Endothelial cell of umbilical vein (primary cell): Measurements from ENCODE around the gene PKNOX2. TPM values are rescaled to one million over a fixed set of nuclear protein-coding genes. Genes with fewer than 3 reads are reported as not detected.

Experiments
- BruUV-seq: library from RNA; stranded (reverse); fragments of 400-500 nt; replicated peaks from 2 replicates; lab custom pipeline; 2021; lab: Mats Ljungman, UMichigan
- CTCF ChIA-PET: fragments of 300-600, 350-600 bp; sonication (Branson Sonifier 250); formaldehyde crosslinking; loops from one replicate; lab custom pipeline; 2021; ENCODE audit warnings: antibody characterized with exemption, inconsistent platforms; lab: Charles Lee
- POLR2A ChIA-PET: fragments of 300-600, 350-600 bp; sonication (Branson Sonifier 250); formaldehyde crosslinking; loops from one replicate; lab custom pipeline; 2021; ENCODE audit warnings: antibody characterized with exemption, inconsistent platforms; lab: Charles Lee
- DNase-seq: peaks from one replicate; pipeline ENCODE4 v3.0.0-alpha.2; 2011; ENCODE audit warnings: low read depth, low spot score
- FAIRE-seq: peaks from 2 replicates; lab custom pipeline; 2011; peaks lifted over from hg19 to GRCh38; lab: Jason Lieb, UNC
- H2AFZ ChIP-seq: 2 replicates; pipeline ENCODE4 v1.6.0; 2012; ENCODE audit warnings: low read depth, low read length, control low read depth, inconsistent platforms
- H3K27ac ChIP-seq: 2 replicates; pipeline ENCODE4 v1.5.1; 2011; ENCODE audit warnings: low read depth, mild to moderate bottlenecking, control low read depth, low read length, moderate library complexity; ENCODE audit not compliant: insufficient read depth
- H3K27me3 ChIP-seq, 2 experiments: 2 replicates each; pipeline versions ENCODE4 v1.6.0 to v1.6.1; 2011; ENCODE audit warnings: low read length in 2 of 2, mixed read lengths in 1 of 2; ENCODE audit not compliant: control insufficient read depth in 2 of 2, insufficient read depth in 2 of 2
- H3K36me3 ChIP-seq, 2 experiments: 2 replicates in 1 of 2; 3 replicates in 1 of 2; pipeline ENCODE4 v1.5.1; 2011; ENCODE audit warnings: low read length in 2 of 2, mild to moderate bottlenecking in 1 of 2, moderate library complexity in 1 of 2; ENCODE audit not compliant: control insufficient read depth in 2 of 2, insufficient read depth in 2 of 2; ENCODE audit errors: extremely low read depth in 1 of 2
- H3K4me1 ChIP-seq: 3 replicates; pipeline ENCODE4 v1.5.1; 2011; ENCODE audit warnings: mild to moderate bottlenecking, low read length; ENCODE audit not compliant: control insufficient read depth, insufficient read depth; ENCODE audit errors: extremely low read depth
- H3K4me2 ChIP-seq: 2 replicates; pipeline ENCODE4 v1.6.1; 2011; ENCODE audit warnings: low read length, control low read depth, mixed read lengths; ENCODE audit not compliant: insufficient read depth
- H3K4me3 ChIP-seq, 3 experiments: fragments of 200-600 bp in 1 of 3; sonication (generic), shearing (Covaris generic) in 1 of 3; replicated peaks in 1 of 3; 2 replicates each; pipeline ENCODE4 v1.5.1; 2011 to 2016; ENCODE audit warnings: control low read depth in 3 of 3, low read length in 3 of 3, mild to moderate bottlenecking in 2 of 3, inconsistent platforms in 1 of 3, low read depth in 1 of 3, moderate library complexity in 1 of 3; ENCODE audit not compliant: insufficient read depth in 1 of 3
- H3K79me2 ChIP-seq: 2 replicates; pipeline ENCODE4 v1.6.0; 2012; ENCODE audit warnings: low read length, inconsistent platforms; ENCODE audit not compliant: control insufficient read depth, insufficient read depth
- H3K9ac ChIP-seq: replicated peaks from 2 replicates; pipeline ENCODE3; 2011; ENCODE audit warnings: low read length, control low read depth; ENCODE audit not compliant: insufficient read depth; ENCODE audit errors: extremely low read depth
- H3K9me1 ChIP-seq: replicated peaks from 3 replicates; pipeline ENCODE4 v1.6.0; 2011; ENCODE audit warnings: mild to moderate bottlenecking, low read length; ENCODE audit not compliant: control insufficient read depth, insufficient read depth; ENCODE audit errors: extremely low read depth
- H3K9me3 ChIP-seq: replicated peaks from 2 replicates; pipeline ENCODE4 v1.5.1; 2012; ENCODE audit warnings: low read length, inconsistent platforms; ENCODE audit not compliant: control insufficient read depth, insufficient read depth
- H4K20me1 ChIP-seq: replicated peaks from 2 replicates; pipeline ENCODE3; 2011; ENCODE audit warnings: mild to moderate bottlenecking, low read length; ENCODE audit not compliant: control insufficient read depth, insufficient read depth; ENCODE audit errors: extremely low read depth
- CTCF ChIP-seq, 2 donors: IDR thresholded peaks; 1 replicate in 1 of 2; 2 replicates in 1 of 2; pipeline ENCODE4 v1.5.1; 2011; ENCODE audit warnings: low read length in 2 of 2, mild to moderate bottlenecking in 2 of 2, moderate library complexity in 2 of 2, control low read depth in 1 of 2, inconsistent platforms in 1 of 2, low read depth in 1 of 2; ENCODE audit not compliant: insufficient read depth in 1 of 2; ENCODE audit errors: extremely low read depth in 1 of 2
- EZH2 ChIP-seq: IDR thresholded peaks from 2 replicates; pipeline ENCODE4 v1.6.1; 2012; ENCODE audit warnings: borderline replicate concordance, low read depth, mild to moderate bottlenecking, moderate library complexity, low read length, inconsistent platforms; ENCODE audit not compliant: severe bottlenecking
- FOS ChIP-seq: IDR thresholded peaks from 2 replicates; pipeline ENCODE4 v1.6.1; 2011; ENCODE audit warnings: mild to moderate bottlenecking, low read length, moderate library complexity, borderline replicate concordance; ENCODE audit not compliant: insufficient read depth
- GATA2 ChIP-seq: IDR thresholded peaks from 2 replicates; pipeline ENCODE4 v1.7.0; 2011; ENCODE audit warnings: low read depth, mild to moderate bottlenecking, moderate library complexity, mixed read lengths, low read length; ENCODE audit not compliant: insufficient read length, insufficient read depth
- JUN ChIP-seq: IDR thresholded peaks from 2 replicates; pipeline ENCODE4 v1.6.1; 2011; ENCODE audit warnings: borderline replicate concordance, low read depth; ENCODE audit not compliant: insufficient read length, insufficient read depth
- MAX ChIP-seq: IDR thresholded peaks from 2 replicates; pipeline ENCODE4 v1.6.1; 2011; ENCODE audit not compliant: insufficient read depth, insufficient read length
- MYC ChIP-seq: IDR thresholded peaks from one replicate; pipeline ENCODE4 v1.6.1; 2011; ENCODE audit warnings: mild to moderate bottlenecking, low read depth, low read length
- POLR2A ChIP-seq: IDR thresholded peaks from 2 replicates; pipeline ENCODE4 v1.6.1; 2012; ENCODE audit warnings: low read depth, mild to moderate bottlenecking, control low read depth, low read length
- POLR2AphosphoS5 ChIP-seq: IDR thresholded peaks from 2 replicates; pipeline ENCODE4 v1.6.1; 2012; ENCODE audit warnings: low read depth, mild to moderate bottlenecking, control low read depth, low read length, moderate library complexity; ENCODE audit not compliant: insufficient read depth
- dilution Hi-C: fragments of 300-500 bp; cut with MboI; formaldehyde crosslinking; loops from one replicate; pipeline ENCODE4 v1.15.0; 2019; ENCODE audit warnings: low sequenced_read_pairs; ENCODE audit not compliant: extremely low pct_ligation_motif_present
- intact Hi-C: fragments of 100-400 bp; cut with micrococcal nuclease; formaldehyde crosslinking; loops from one replicate; pipeline ENCODE4 v1.10.0; 2022
- polyA plus RNA-seq, 4 experiments: library from polyadenylated mRNA; depleted of rRNA in 3 of 4; stranded (reverse) in 3 of 4; unstranded in 1 of 4; fragments of >200 nt; gene quantifications; 2 replicates each; pipeline versions ENCODE4 v1.2.1 to v1.2.3, GENCODE V29; 2011 to 2012; ENCODE audit warnings: missing spikeins in 1 of 4
- total RNA-seq: library from RNA; stranded (reverse); gene quantifications from 2 replicates; pipeline ENCODE4 v1.2.3, GENCODE V29; 2021

The PKNOX2 gene
- total and polyA plus RNA-seq, 2 donors (not counting 3 experiments of a cell fraction or from before 2014, with no cell fraction given) = 0.11 to 0.91 TPM

- ChIA-PET POLR2A (no interaction called here), CTCF (interaction anchor here (0.9 to 1.1 kb wide), 2 partner anchors 13 to 19 kb away, joined by 3 read pairs; no protein-coding TSS in a partner anchor)
- no peak overlapping the region for H3K9ac ChIP-seq
- H3K27me3 ChIP-seq = peaks cover 4 to 9% of the 10 kb centered on the region in 2 experiments
- no peak overlapping the region for H2AFZ ChIP-seq
- DNase-seq (no peak), FAIRE-seq (no peak)
- H3K9me1 ChIP-seq = no peaks in the 10 kb centered on the region
- no peaks in the 10 kb centered on the region for H3K79me2 ChIP-seq
- dilution Hi-C loops (no loop called here), intact Hi-C loops (no loop called here)
- H3K4me1 ChIP-seq = no peaks in the 10 kb centered on the region
- no TSS peak for BruUV-seq
- H3K36me3 ChIP-seq = no peaks in the 10 kb centered on the region
- TF ChIP-seq JUN = no peak
- TF ChIP-seq CTCF (IDR thresholded peaks at IDR 0.05; ENCODE audit: extremely low read depth in 1 of 2, insufficient read depth in 1 of 2, low read depth in 1 of 2, low read length in 2 of 2) = no peak
- no peak for TF ChIP-seq MYC
- no peak for TF ChIP-seq POLR2A
- TF ChIP-seq MAX = no peak
- no peak for TF ChIP-seq EZH2
- no peak for TF ChIP-seq FOS
- TF ChIP-seq GATA2 = no peak
- no peak for TF ChIP-seq POLR2AphosphoS5
- no peak overlapping the region for H3K4me2 ChIP-seq
- H4K20me1 ChIP-seq = no peaks in the 10 kb centered on the region
- H3K4me3 ChIP-seq = no peak overlapping the region
- no peaks in the 10 kb centered on the region for H3K9me3 ChIP-seq
- no peak overlapping the region for H3K27ac ChIP-seq
These were observed 245.5 kb downstream of the PKNOX2 start for GRCh38 chr11:125410091-125410490.
